Esophagus squamous epithelium (tissue), 4 donors: ENCODE measurements around the gene NUP133.

Experiments used
- CTCF ChIP-seq, 6 experiments: fragments of 450-650 bp in 4 of 6; fragments of 200-600 bp in 2 of 6; sonication (generic) in 2 of 6; IDR thresholded peaks; one replicate each; pipeline ENCODE4 v1.5.1; 2016 to 2019; ENCODE audit warnings: antibody characterized with exemption in 6 of 6, mild to moderate bottlenecking in 4 of 6, moderate library complexity in 4 of 6
- POLR2A ChIP-seq, 4 donors: fragments of 450-650 bp; IDR thresholded peaks; one replicate each; pipeline ENCODE4 v1.6.1; 2017; ENCODE audit warnings: antibody characterized with exemption in 4 of 4, mild to moderate bottlenecking in 4 of 4, moderate library complexity in 3 of 4

GRCh38 chr1:229434641-229435051, 73.5 kb downstream of the NUP133 start:
- TF ChIP-seq CTCF (IDR thresholded peaks at IDR 0.05), result no peak
- TF ChIP-seq POLR2A (IDR thresholded peaks at IDR 0.05), result no peak
